MM.1S (cell line): ENCODE measurements around the gene ARV1.

ENCODE experiments used
- EZH2phosphoT487 ChIP-seq: fragments of 300-600 bp; sonication (generic); IDR thresholded peaks from 2 replicates; pipeline ENCODE4 v1.6.1; 2018; ENCODE audit warnings: antibody characterized with exemption, low read length
- TF ChIP-seq, protein P1 (sequence below): fragments of 300-600 bp; sonication (generic); IDR thresholded peaks from 2 replicates; pipeline ENCODE4 v1.5.1; 2016; ENCODE audit warnings: antibody characterized with exemption, low read length, mixed read lengths

DNA sequence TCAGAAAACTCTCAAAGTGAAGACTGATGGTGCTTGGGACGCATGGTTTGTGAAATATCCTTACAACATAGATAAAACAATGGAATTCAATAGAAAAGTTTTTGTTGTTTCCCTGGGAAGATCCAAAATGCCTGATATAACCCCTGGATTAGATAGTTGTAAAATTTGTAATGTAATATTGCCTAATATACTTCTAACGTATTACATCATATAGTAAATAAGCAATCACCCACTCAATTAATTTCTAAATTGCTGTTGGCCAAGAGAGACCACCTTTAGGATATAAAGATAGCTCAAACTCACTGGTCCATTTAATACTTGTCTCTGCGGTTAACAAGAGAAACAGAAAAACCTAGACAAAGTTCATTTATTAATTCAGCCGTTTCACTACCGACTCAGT, 42.4 kb upstream of the ARV1 start:
- TF ChIP-seq, protein P1, sequence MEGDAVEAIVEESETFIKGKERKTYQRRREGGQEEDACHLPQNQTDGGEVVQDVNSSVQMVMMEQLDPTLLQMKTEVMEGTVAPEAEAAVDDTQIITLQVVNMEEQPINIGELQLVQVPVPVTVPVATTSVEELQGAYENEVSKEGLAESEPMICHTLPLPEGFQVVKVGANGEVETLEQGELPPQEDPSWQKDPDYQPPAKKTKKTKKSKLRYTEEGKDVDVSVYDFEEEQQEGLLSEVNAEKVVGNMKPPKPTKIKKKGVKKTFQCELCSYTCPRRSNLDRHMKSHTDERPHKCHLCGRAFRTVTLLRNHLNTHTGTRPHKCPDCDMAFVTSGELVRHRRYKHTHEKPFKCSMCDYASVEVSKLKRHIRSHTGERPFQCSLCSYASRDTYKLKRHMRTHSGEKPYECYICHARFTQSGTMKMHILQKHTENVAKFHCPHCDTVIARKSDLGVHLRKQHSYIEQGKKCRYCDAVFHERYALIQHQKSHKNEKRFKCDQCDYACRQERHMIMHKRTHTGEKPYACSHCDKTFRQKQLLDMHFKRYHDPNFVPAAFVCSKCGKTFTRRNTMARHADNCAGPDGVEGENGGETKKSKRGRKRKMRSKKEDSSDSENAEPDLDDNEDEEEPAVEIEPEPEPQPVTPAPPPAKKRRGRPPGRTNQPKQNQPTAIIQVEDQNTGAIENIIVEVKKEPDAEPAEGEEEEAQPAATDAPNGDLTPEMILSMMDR: no peak
- TF ChIP-seq EZH2phosphoT487: no peak
